Testis (tissue), 2 donors: ENCODE results near the gene ORAI2.

Source experiments
- CTCF ChIP-seq, 3 experiments: fragments of 450-650 bp in 2 of 3; fragments of 200-600 bp in 1 of 3; sonication (generic) in 1 of 3; IDR thresholded peaks; one replicate each; pipeline ENCODE4 v1.5.1; 2016 to 2019; ENCODE audit warnings: antibody characterized with exemption in 3 of 3, mild to moderate bottlenecking in 2 of 3, moderate library complexity in 1 of 3
- POLR2A ChIP-seq: fragments of 450-650 bp; IDR thresholded peaks from one replicate; pipeline ENCODE4 v1.6.1; 2017; ENCODE audit warnings: antibody characterized with exemption, mild to moderate bottlenecking, moderate library complexity

- TF ChIP-seq POLR2A (no peak), CTCF (IDR thresholded peaks at IDR 0.05) (no peak)
Observed at GRCh38 chr7:102413091-102413490, 20.3 kb upstream of the ORAI2 start.
